Liver (tissue), 3 donors: ENCODE measurements around the gene MIDN.
A peak's percentile ranks its signal among the peaks of the same experiment; 100 is the strongest.

Experiments used
- ATF3 ChIP-seq: IDR thresholded peaks from 2 replicates; pipeline ENCODE4 v1.6.1; 2016; ENCODE audit warnings: antibody characterized with exemption
- CTCF ChIP-seq: fragments of 150-350 bp; IDR thresholded peaks from 2 replicates; pipeline ENCODE4 v1.5.1; 2017; ENCODE audit warnings: improper control_type of control experiment, low read depth, low read length; ENCODE audit not compliant: missing input control
- EGR1 ChIP-seq, 2 donors: IDR thresholded peaks; 2 replicates each; pipeline ENCODE4 v1.6.1; 2016 to 2018; ENCODE audit warnings: antibody characterized with exemption in 2 of 2, low read depth in 2 of 2
- GABPA ChIP-seq, 2 donors: IDR thresholded peaks in 1 of 2; conservative IDR thresholded peaks in 1 of 2; 2 replicates each; pipeline ENCODE4 v1.6.1; 2016; ENCODE audit warnings: antibody characterized with exemption in 2 of 2, mild to moderate bottlenecking in 1 of 2, moderate library complexity in 1 of 2
- RAD21 ChIP-seq, 2 donors: IDR thresholded peaks; 2 replicates each; pipeline ENCODE4 v1.6.1; 2016; ENCODE audit warnings: antibody characterized with exemption in 2 of 2, mild to moderate bottlenecking in 2 of 2
- SP1 ChIP-seq: IDR thresholded peaks from 2 replicates; pipeline ENCODE4 v1.6.1; 2018; ENCODE audit warnings: antibody characterized with exemption, mild to moderate bottlenecking
- donor health status: healthy.
- donor health status: healthy.

GRCh38 chr19:1269065-1269477 lies 20.7 kb downstream of the MIDN start, which contains the start of gene CIRBP:
- no peak for TF ChIP-seq CTCF
- TF ChIP-seq EGR1 (IDR thresholded peaks at IDR 0.05; ENCODE audit: low read depth in 2 of 2), result peak; percentile 25 to 39
- no peak for TF ChIP-seq RAD21 (IDR thresholded peaks at IDR 0.05)
- peak in 1 of 2 donors; percentile 30 for TF ChIP-seq GABPA (IDR thresholded peaks at IDR 0.05 in 1 of 2, conservative IDR thresholded peaks at IDR 0.05 in 1 of 2)
- TF ChIP-seq ATF3, result no peak
- peak; percentile 92 for TF ChIP-seq SP1
